Mesothelial cell of epicardium (in vitro differentiated cells): ENCODE results near the gene BTBD8. TPM values are rescaled to one million over a fixed set of nuclear protein-coding genes. Genes with fewer than 3 reads are reported as not detected.

ENCODE experiments used
- DNase-seq, 2 experiments: peaks; one replicate each; pipeline ENCODE4 v3.0.0; 2021; ENCODE audit warnings: low spot score in 2 of 2; ENCODE audit not compliant: unreplicated experiment in 2 of 2
- H3K27ac Mint-ChIP-seq: 2 replicates; pipeline ENCODE4 v1.8.0; 2021; ENCODE audit warnings: mixed read lengths
- H3K27me3 Mint-ChIP-seq: 2 replicates; pipeline ENCODE4 v1.8.0; 2021; ENCODE audit warnings: low read depth, mixed read lengths
- H3K36me3 Mint-ChIP-seq: 2 replicates; pipeline ENCODE4 v1.8.0; 2021; ENCODE audit warnings: mixed read lengths
- H3K4me1 Mint-ChIP-seq: 2 replicates; pipeline ENCODE4 v1.8.0; 2021; ENCODE audit warnings: mixed read lengths
- H3K4me3 Mint-ChIP-seq: 2 replicates; pipeline ENCODE4 v1.8.0; 2021; ENCODE audit warnings: mild to moderate bottlenecking, moderate library complexity, mixed read lengths
- H3K9me3 Mint-ChIP-seq: 2 replicates; pipeline ENCODE4 v1.8.0; 2021; ENCODE audit warnings: mixed read lengths
- CTCF ChIP-seq: fragments of 200-600 bp; sonication (generic); IDR thresholded peaks from one replicate; pipeline ENCODE4 v1.5.0; 2021; ENCODE audit warnings: antibody characterized with exemption; ENCODE audit not compliant: unreplicated experiment
- total RNA-seq: library from RNA; stranded (reverse); gene quantifications from 3 replicates; pipeline ENCODE4 v1.2.1, GENCODE V29; 2021

BTBD8 gene
- total RNA-seq, 1 donor from 2014 or later: 8.4 TPM

- Mint-ChIP-seq H3K36me3 (no peaks in the 10 kb centered on the region), H3K4me3 (no peak overlapping the region), H3K27ac (no peak overlapping the region), H3K4me1 (peaks cover 8% of the 10 kb centered on the region), H3K27me3 (no peaks in the 10 kb centered on the region), H3K9me3 (no peaks in the 10 kb centered on the region)
- DNase-seq: no peak
- no peak for TF ChIP-seq CTCF
Observed at GRCh38 chr1:92040971-92041370, 39.2 kb upstream of the BTBD8 start.

GRCh38 chr1:92043621-92044020 is 36.5 kb upstream of the BTBD8 start:
- Mint-ChIP-seq H3K27me3 (no peaks in the 10 kb centered on the region), H3K4me3 (no peak overlapping the region), H3K4me1 (no peaks in the 10 kb centered on the region), H3K36me3 (no peaks in the 10 kb centered on the region), H3K27ac (no peak overlapping the region), H3K9me3 (no peaks in the 10 kb centered on the region)
- TF ChIP-seq CTCF: no peak
- no peak for DNase-seq

- no peak overlapping the region for H3K27ac Mint-ChIP-seq
- H3K9me3 Mint-ChIP-seq: no peaks in the 10 kb centered on the region
- no peak for TF ChIP-seq CTCF
- no peak overlapping the region for H3K4me3 Mint-ChIP-seq
- no peaks in the 10 kb centered on the region for H3K4me1 Mint-ChIP-seq
- H3K27me3 Mint-ChIP-seq: no peaks in the 10 kb centered on the region
- H3K36me3 Mint-ChIP-seq: no peaks in the 10 kb centered on the region
- no peak for DNase-seq
Observed at GRCh38 chr1:92045766-92046495, 34.2 kb upstream of the BTBD8 start.

- no peaks in the 10 kb centered on the region for H3K36me3 Mint-ChIP-seq
- DNase-seq: no peak
- H3K4me3 Mint-ChIP-seq: no peak overlapping the region
- no peak for TF ChIP-seq CTCF
- no peaks in the 10 kb centered on the region for H3K9me3 Mint-ChIP-seq
- no peaks in the 10 kb centered on the region for H3K27me3 Mint-ChIP-seq
- no peak overlapping the region for H3K27ac Mint-ChIP-seq
- no peaks in the 10 kb centered on the region for H3K4me1 Mint-ChIP-seq
Observed at GRCh38 chr1:92051948-92052347, 28.2 kb upstream of the BTBD8 start.

- Mint-ChIP-seq H3K9me3 (no peaks in the 10 kb centered on the region), H3K27me3 (no peaks in the 10 kb centered on the region), H3K4me1 (no peaks in the 10 kb centered on the region), H3K4me3 (no peak overlapping the region), H3K36me3 (no peaks in the 10 kb centered on the region), H3K27ac (no peak overlapping the region)
- no peak for DNase-seq
- no peak for TF ChIP-seq CTCF
Observed at GRCh38 chr1:92065042-92065441, 15.1 kb upstream of the BTBD8 start.

- DNase-seq: no peak
- H3K4me3 Mint-ChIP-seq: no peak overlapping the region
- no peaks in the 10 kb centered on the region for H3K9me3 Mint-ChIP-seq
- H3K36me3 Mint-ChIP-seq: no peaks in the 10 kb centered on the region
- no peaks in the 10 kb centered on the region for H3K27me3 Mint-ChIP-seq
- no peak for TF ChIP-seq CTCF
- no peaks in the 10 kb centered on the region for H3K4me1 Mint-ChIP-seq
- no peak overlapping the region for H3K27ac Mint-ChIP-seq
Observed at GRCh38 chr1:92066321-92066720, 13.8 kb upstream of the BTBD8 start.
